GM12878 (cell line): ENCODE data around the gene BANP. TPM values are rescaled to one million over a fixed set of nuclear protein-coding genes. Genes with fewer than 3 reads are reported as not detected.
"Not testable (repeated sequence)": the region's sequence is repeated elsewhere in the genome, so short reads cannot be mapped to it uniquely, and the experiment has no call there.

Source experiments
- ATAC-seq: fragments of 200-7000 bp; cut with Tn5 transposase; 3 replicates; pipeline ENCODE4 v1.9.1; 2020; ENCODE audit warnings: mild to moderate bottlenecking, moderate library complexity
- BruUV-seq: library from RNA; stranded (reverse); fragments of 400-500 nt; replicated peaks from 2 replicates; lab custom pipeline; 2021; lab: Mats Ljungman, UMichigan
- CTCF ChIA-PET: fragments of 300-600 bp; sonication (Branson Sonifier 250); formaldehyde crosslinking; extraction: SDS; loops from one replicate; lab custom pipeline; 2021; ENCODE audit warnings: inconsistent platforms; lab: Yijun Ruan, JAX
- POLR2A ChIA-PET: fragments of 350-600 bp; formaldehyde crosslinking; extraction: SDS; loops from one replicate; lab custom pipeline; 2021; ENCODE audit warnings: inconsistent platforms; lab: Charles Lee
- RAD21 ChIA-PET: fragments of 300-600 bp; sonication (Branson Sonifier 250); formaldehyde crosslinking; loops from one replicate; lab custom pipeline; 2023; ENCODE audit warnings: antibody characterized with exemption; ENCODE audit not compliant: unreplicated experiment; lab: Charles Lee
- SMC1A ChIA-PET: fragments of 300-600 bp; sonication (Branson Sonifier 250); formaldehyde crosslinking; loops from one replicate; lab custom pipeline; 2023; ENCODE audit not compliant: unreplicated experiment, uncharacterized antibody; lab: Charles Lee
- DNase-seq: peaks from one replicate; pipeline ENCODE4 v3.0.0-alpha.2; 2011; ENCODE audit warnings: low read depth, low spot score
- FAIRE-seq: peaks from 3 replicates; lab custom pipeline; 2011; peaks lifted over from hg19 to GRCh38; lab: Jason Lieb, UNC
- H2AFZ ChIP-seq: 2 replicates; pipeline ENCODE4 v1.6.0; 2011; ENCODE audit warnings: low read depth, low read length, control low read depth; ENCODE audit not compliant: control insufficient read depth
- H3K27ac ChIP-seq: 2 replicates; pipeline ENCODE4 v1.5.1; 2011; ENCODE audit warnings: control low read depth; ENCODE audit not compliant: control insufficient read depth, insufficient read depth
- H3K27me3 ChIP-seq, 2 experiments: replicated peaks in 1 of 2; 2 replicates each; pipeline versions ENCODE4 v1.6.0 to v1.6.1; 2011; ENCODE audit warnings: low read length in 1 of 2; ENCODE audit not compliant: control insufficient read depth in 2 of 2, insufficient read depth in 2 of 2
- H3K36me3 ChIP-seq, 2 experiments: 2 replicates each; pipeline ENCODE4 v1.5.1; 2011; ENCODE audit warnings: low read length in 1 of 2; ENCODE audit not compliant: control insufficient read depth in 2 of 2, insufficient read depth in 2 of 2
- H3K4me1 ChIP-seq: 2 replicates; pipeline ENCODE4 v1.6.1; 2011; ENCODE audit warnings: mild to moderate bottlenecking, low read length, moderate library complexity, mixed read lengths; ENCODE audit not compliant: control insufficient read depth, insufficient read depth
- H3K4me2 ChIP-seq: 2 replicates; pipeline ENCODE4 v1.6.0; 2011; ENCODE audit warnings: control low read depth; ENCODE audit not compliant: control insufficient read depth, insufficient read depth
- H3K4me3 ChIP-seq: fragments of 200-600 bp; sonication (generic); 2 replicates; pipeline ENCODE4 v1.5.1; 2016
- H3K79me2 ChIP-seq: 2 replicates; pipeline ENCODE4 v1.6.0; 2011; ENCODE audit warnings: low read length; ENCODE audit not compliant: control insufficient read depth, insufficient read depth
- H3K9ac ChIP-seq: 2 replicates; pipeline ENCODE4 v1.8.0; 2011; ENCODE audit warnings: low read length, control low read depth, mixed read lengths; ENCODE audit not compliant: control insufficient read depth, insufficient read depth
- H3K9me3 ChIP-seq: replicated peaks from 3 replicates; pipeline ENCODE4 v1.5.1; 2011; ENCODE audit warnings: mild to moderate bottlenecking, low read length; ENCODE audit not compliant: control insufficient read depth, insufficient read depth
- H4K20me1 ChIP-seq: 2 replicates; pipeline ENCODE4 v1.6.0; 2011; ENCODE audit not compliant: control insufficient read depth, insufficient read depth
- EED ChIP-seq: sonication (generic); IDR thresholded peaks from 2 replicates; pipeline ENCODE4 v1.6.1; 2016; ENCODE audit warnings: antibody characterized with exemption, low read depth
- FOXK2 ChIP-seq: fragments of 450-650 bp; IDR thresholded peaks from 2 replicates; pipeline ENCODE4 v1.6.1; 2017; ENCODE audit warnings: mild to moderate bottlenecking, moderate library complexity
- PAX5 ChIP-seq: IDR thresholded peaks from 2 replicates; pipeline ENCODE4 v1.6.1; 2011; ENCODE audit warnings: low read depth, low read length, borderline replicate concordance
- PBX3 ChIP-seq: IDR thresholded peaks from 2 replicates; pipeline ENCODE4 v1.6.1; 2011; ENCODE audit warnings: mild to moderate bottlenecking, low read depth, low read length, moderate library complexity; ENCODE audit not compliant: insufficient replicate concordance
- SUPT20H ChIP-seq: IDR thresholded peaks from 2 replicates; pipeline ENCODE4 v1.6.1; 2011; ENCODE audit warnings: low read depth, mild to moderate bottlenecking, low read length, moderate library complexity, borderline replicate concordance; ENCODE audit not compliant: control insufficient read depth
- SUZ12 ChIP-seq: fragments of 200-600 bp; sonication (generic); IDR thresholded peaks from one replicate; pipeline ENCODE4 v1.6.1; 2018; ENCODE audit warnings: antibody characterized with exemption, mild to moderate bottlenecking; ENCODE audit not compliant: unreplicated experiment
- TCF7 ChIP-seq: IDR thresholded peaks from 2 replicates; pipeline ENCODE4 v1.6.1; 2014; ENCODE audit warnings: antibody characterized with exemption, borderline replicate concordance
- WRNIP1 ChIP-seq: IDR thresholded peaks from 2 replicates; pipeline ENCODE4 v1.6.1; 2011; ENCODE audit warnings: low read depth, low read length, improper control_type of control experiment, borderline replicate concordance
- ZNF217 ChIP-seq: fragments of 450-650 bp; IDR thresholded peaks from 2 replicates; pipeline ENCODE4 v1.6.1; 2017; ENCODE audit warnings: antibody characterized with exemption, mild to moderate bottlenecking
- ZNF687 ChIP-seq: fragments of 450-650 bp; IDR thresholded peaks from 2 replicates; pipeline ENCODE4 v1.6.1; 2017; ENCODE audit warnings: mild to moderate bottlenecking, moderate library complexity
- WGBS: methylation state at CpG from one replicate; pipeline ENCODE4 v1.1.6; 2016; ENCODE audit warnings: low lambda C conversion rate; ENCODE audit not compliant: insufficient replicate concordance, insufficient coverage; ENCODE audit errors: missing lambda C conversion rate; 5-methylcytosine and 5-hydroxymethylcytosine counted together
- in situ Hi-C: fragments of 300-500 bp; cut with MboI; formaldehyde crosslinking; loops from 9 replicates; pipeline ENCODE4 v1.14.3; 2018; ENCODE audit warnings: mixed read lengths
- intact Hi-C: fragments of 100-400 bp; cut with micrococcal nuclease; formaldehyde crosslinking; loops from one replicate; pipeline ENCODE4 v1.14.2; 2022; ENCODE audit not compliant: unreplicated experiment
- polyA plus RNA-seq, 11 experiments: library from polyadenylated mRNA; depleted of rRNA in 4 of 11; unstranded in 6 of 11; stranded (reverse) in 5 of 11; fragments of >200 nt; fragmentation: Nextera tagmentation in 4 of 11; fragmentation: Illumina TruSeq in 1 of 11; extraction: Ambion mirVana in 4 of 11; extraction: Trizol in 1 of 11; gene quantifications; 1 replicate in 1 of 11; 2 replicates in 10 of 11; pipeline versions ENCODE4 v1.2.1 to v1.2.3, GENCODE V29; 2011 to 2016; ENCODE audit warnings: inconsistent platforms in 2 of 11, missing spikeins in 2 of 11, low read depth in 1 of 11
- total RNA-seq, 4 experiments: library from RNA; depleted of rRNA in 3 of 4; stranded (reverse); fragments of >200 nt in 3 of 4; fragmentation: Illumina TruSeq in 1 of 4; extraction: Trizol in 1 of 4; gene quantifications; 2 replicates each; pipeline versions ENCODE4 v1.2.1 to v1.2.3, GENCODE V29; 2013 to 2021

BANP gene
- total and polyA plus RNA-seq, 10 of the 15 experiments (the other 5 are each of a cell fraction or from before 2014, with no cell fraction given): 3.9 to 21.9 (median 12.2) TPM

GRCh38 chr16:88076211-88076931, 125.1 kb downstream of the BANP start:
- no peak overlapping the region for H3K27ac ChIP-seq
- SMC1A ChIA-PET: no interaction called here
- H3K36me3 ChIP-seq: peaks cover 3 to 6% of the 10 kb centered on the region in 2 experiments; a peak in 3 of 4 replicates
- CTCF ChIA-PET: no interaction called here
- H3K4me1 ChIP-seq: no peaks in the 10 kb centered on the region
- RAD21 ChIA-PET: no interaction called here
- no peaks in the 10 kb centered on the region for H3K27me3 ChIP-seq
- no peaks in the 10 kb centered on the region for H3K79me2 ChIP-seq
- H4K20me1 ChIP-seq: no peaks in the 10 kb centered on the region
- intact Hi-C loops (no loop called here), in situ Hi-C loops (no loop called here)
- no peak overlapping the region for H3K4me3 ChIP-seq
- no peak overlapping the region for H2AFZ ChIP-seq
- H3K9ac ChIP-seq: no peak overlapping the region
- BruUV-seq: no TSS peak
- DNase-seq (no peak), ATAC-seq (no peak), FAIRE-seq (no peak)
- POLR2A ChIA-PET: no interaction called here
- H3K4me2 ChIP-seq: no peak overlapping the region
- 86% methylated on average over 45 of the region's 57 CpGs for WGBS
- no peak for TF ChIP-seq FOXK2
- TF ChIP-seq SUZ12: no peak
- TF ChIP-seq SUPT20H: no peak
- no peak for TF ChIP-seq WRNIP1
- TF ChIP-seq EED: no peak
- no peak for TF ChIP-seq ZNF687
- no peak for TF ChIP-seq TCF7
- no peak for TF ChIP-seq PBX3
- no peak for TF ChIP-seq ZNF217
- TF ChIP-seq PAX5: no peak
- H3K9me3 ChIP-seq: no peaks in the 10 kb centered on the region

GRCh38 chr16:88076932-88077320, 125.7 kb downstream of the BANP start:
- H3K4me2 ChIP-seq, H3K9ac ChIP-seq, FAIRE-seq, DNase-seq, H3K4me1 ChIP-seq, H4K20me1 ChIP-seq, in situ Hi-C loops, H3K36me3 ChIP-seq, CTCF ChIA-PET, SMC1A ChIA-PET, RAD21 ChIA-PET, BruUV-seq, intact Hi-C loops, H3K27me3 ChIP-seq, H2AFZ ChIP-seq, H3K27ac ChIP-seq, ATAC-seq, H3K4me3 ChIP-seq, POLR2A ChIA-PET, H3K79me2 ChIP-seq, H3K9me3 ChIP-seq: not testable (repeated sequence)
- WGBS: 98% methylated on average over 5 of the region's 5 CpGs
